H54 (cell line): ENCODE results near the gene EDIL3.
"Not testable (repeated sequence)": the region's sequence is repeated elsewhere in the genome, so short reads cannot be mapped to it uniquely, and the experiment has no call there.

Experiments
- DNase-seq: peaks from one replicate; pipeline ENCODE4 v3.0.0; 2011; ENCODE audit warnings: low spot score, mixed read lengths; ENCODE audit not compliant: insufficient read length
- FAIRE-seq: peaks from 3 replicates; lab custom pipeline; 2011; peaks lifted over from hg19 to GRCh38; lab: Jason Lieb, UNC
- POLR2A ChIP-seq: IDR thresholded peaks from 2 replicates; pipeline ENCODE4 v1.6.1; 2011; ENCODE audit warnings: low read depth, mild to moderate bottlenecking, low read length

EDIL3 gene

GRCh38 chr5:84364043-84364442, 20.6 kb downstream of the EDIL3 start:
- FAIRE-seq (no peak), DNase-seq (no peak)
- TF ChIP-seq POLR2A: no peak

- peak; percentile 33 for FAIRE-seq
These were observed 22.5 kb downstream of the EDIL3 start for GRCh38 chr5:84362061-84362720.

GRCh38 chr5:84361572-84361971, 23.1 kb downstream of the EDIL3 start:
- DNase-seq (no peak), FAIRE-seq (no peak)
- TF ChIP-seq POLR2A: no peak

More at GRCh38 chr5:84362061-84362720, 22.5 kb downstream of the EDIL3 start:
- no peak for DNase-seq
- no peak for TF ChIP-seq POLR2A

- TF ChIP-seq POLR2A: no peak
- DNase-seq (no peak), FAIRE-seq (no peak)
These were observed 24.6 kb downstream of the EDIL3 start for GRCh38 chr5:84360056-84360455.

GRCh38 chr5:84354101-84354500, 30.6 kb downstream of the EDIL3 start:
- FAIRE-seq: no peak
- TF ChIP-seq POLR2A: no peak
- DNase-seq: no peak

- no peak for FAIRE-seq
These were observed 39.9 kb downstream of the EDIL3 start for GRCh38 chr5:84344788-84345187.

GRCh38 chr5:84343171-84343570, 41.5 kb downstream of the EDIL3 start:
- TF ChIP-seq POLR2A: no peak
- FAIRE-seq: no peak
- no peak for DNase-seq

More at GRCh38 chr5:84344788-84345187, 39.9 kb downstream of the EDIL3 start:
- no peak for DNase-seq
- no peak for TF ChIP-seq POLR2A

GRCh38 chr5:84332106-84332505, 52.6 kb downstream of the EDIL3 start:
- no peak for DNase-seq
- FAIRE-seq: no peak
- no peak for TF ChIP-seq POLR2A

- TF ChIP-seq POLR2A: no peak
- no peak for DNase-seq
- FAIRE-seq: no peak
These were observed 57.1 kb downstream of the EDIL3 start for GRCh38 chr5:84327591-84327990.

GRCh38 chr5:84322646-84323045, 62.0 kb downstream of the EDIL3 start:
- no peak for TF ChIP-seq POLR2A
- no peak for DNase-seq
- peak; percentile 48 for FAIRE-seq

GRCh38 chr5:84317826-84318225, 66.9 kb downstream of the EDIL3 start:
- DNase-seq, FAIRE-seq: not testable (repeated sequence)

- not testable (repeated sequence) for FAIRE-seq, DNase-seq
These were observed 72.4 kb downstream of the EDIL3 start for GRCh38 chr5:84312280-84312679.

- FAIRE-seq, DNase-seq: not testable (repeated sequence)
These were observed 74.8 kb downstream of the EDIL3 start for GRCh38 chr5:84309850-84310249.

GRCh38 chr5:84306601-84307000, 78.1 kb downstream of the EDIL3 start:
- no peak for DNase-seq
- peak; percentile 75 for FAIRE-seq
- no peak for TF ChIP-seq POLR2A

- TF ChIP-seq POLR2A: no peak
- FAIRE-seq (no peak), DNase-seq (no peak)
These were observed 80.1 kb downstream of the EDIL3 start for GRCh38 chr5:84304599-84304998.

GRCh38 chr5:84303315-84303714, 81.4 kb downstream of the EDIL3 start:
- no peak for TF ChIP-seq POLR2A
- FAIRE-seq (no peak), DNase-seq (no peak)
